HG02970 (cell line): ENCODE results near the gene CDH4.

Experiments
- ATAC-seq: cut with Tn5 transposase; IDR thresholded peaks from one replicate; pipeline ENCODE4 v1.9.1; 2021; ENCODE audit warnings: mild to moderate bottlenecking, moderate library complexity, moderate number of reproducible peaks; ENCODE audit not compliant: unreplicated experiment, low FRiP score

The CDH4 gene

GRCh38 chr20:61812121-61812844 is 560.2 kb downstream of the CDH4 start:
- no peak for ATAC-seq

DNA sequence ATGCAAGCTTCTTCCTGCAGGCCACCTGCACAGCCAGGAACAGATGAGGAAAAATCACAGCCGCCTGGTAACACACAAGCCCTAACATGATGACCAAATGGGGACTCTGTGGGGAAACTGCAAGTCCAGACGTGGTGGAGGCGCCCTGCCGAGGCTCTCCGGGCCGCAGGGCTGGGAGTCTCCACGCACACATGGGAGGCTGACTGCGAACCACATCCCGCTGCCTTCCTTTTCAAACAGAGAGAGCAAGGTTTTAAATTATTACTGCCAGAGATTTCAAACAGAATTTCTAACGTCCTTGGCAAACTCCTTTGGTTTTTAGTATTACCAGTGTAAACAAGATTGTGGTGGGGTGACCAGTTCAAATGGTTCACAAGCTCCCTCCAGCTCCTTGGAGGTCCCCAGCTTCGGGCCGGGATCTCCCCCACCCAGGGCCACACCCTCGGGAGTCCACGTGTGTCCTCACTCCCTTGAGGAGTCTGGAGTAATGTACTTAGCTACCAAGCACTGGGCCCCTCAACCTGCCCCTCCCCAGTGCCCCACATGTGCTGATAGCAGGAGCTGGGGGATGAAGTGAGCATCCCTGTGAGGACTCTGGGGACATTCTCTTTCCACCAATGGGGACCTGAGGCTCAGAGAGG is 560.9 kb downstream of the CDH4 start:
- ATAC-seq = no peak

- no peak for ATAC-seq
These were observed 561.7 kb downstream of the CDH4 start for GRCh38 chr20:61813791-61814190.

GRCh38 chr20:61814244-61814643 is 562.2 kb downstream of the CDH4 start:
- no peak for ATAC-seq

DNA sequence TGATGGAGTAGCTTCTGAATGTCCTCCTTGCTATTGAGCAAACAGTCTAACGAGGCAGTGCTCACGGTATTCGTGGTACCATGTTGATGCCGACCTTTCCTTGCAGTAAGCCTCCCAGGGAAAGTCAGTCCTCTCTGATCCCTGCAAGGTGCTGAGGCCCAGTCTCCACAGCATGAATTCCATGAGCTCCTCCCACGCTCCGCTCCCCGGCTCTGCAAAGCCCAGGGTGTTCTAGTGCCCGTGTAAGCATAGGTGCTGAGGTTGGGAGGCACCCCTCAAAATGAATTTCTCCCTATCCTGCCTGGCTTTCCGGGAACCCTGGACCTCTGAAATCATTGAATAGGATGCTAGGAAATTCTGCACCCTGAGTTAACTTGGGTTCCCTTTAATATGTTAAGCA is 562.7 kb downstream of the CDH4 start:
- no peak for ATAC-seq

DNA sequence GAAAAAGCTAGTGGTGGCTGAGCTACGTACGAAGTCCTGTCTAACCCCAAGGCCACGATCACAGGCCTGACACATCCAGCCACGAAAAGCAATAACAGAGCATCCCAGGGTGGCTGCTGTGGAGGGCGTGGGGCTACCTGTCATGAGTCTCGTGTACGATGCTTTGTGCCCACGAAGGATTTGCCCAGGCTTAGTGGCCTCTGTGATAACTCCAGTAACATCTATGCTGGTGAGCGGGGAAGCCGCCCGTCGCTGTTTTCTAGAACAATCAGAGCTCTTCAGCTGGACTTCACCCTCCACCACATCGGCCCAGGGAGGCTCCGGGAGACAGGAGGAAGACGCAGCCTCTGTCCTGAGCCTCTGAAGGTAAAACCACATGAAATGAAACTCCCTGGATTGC is 563.1 kb downstream of the CDH4 start:
- no peak for ATAC-seq

DNA sequence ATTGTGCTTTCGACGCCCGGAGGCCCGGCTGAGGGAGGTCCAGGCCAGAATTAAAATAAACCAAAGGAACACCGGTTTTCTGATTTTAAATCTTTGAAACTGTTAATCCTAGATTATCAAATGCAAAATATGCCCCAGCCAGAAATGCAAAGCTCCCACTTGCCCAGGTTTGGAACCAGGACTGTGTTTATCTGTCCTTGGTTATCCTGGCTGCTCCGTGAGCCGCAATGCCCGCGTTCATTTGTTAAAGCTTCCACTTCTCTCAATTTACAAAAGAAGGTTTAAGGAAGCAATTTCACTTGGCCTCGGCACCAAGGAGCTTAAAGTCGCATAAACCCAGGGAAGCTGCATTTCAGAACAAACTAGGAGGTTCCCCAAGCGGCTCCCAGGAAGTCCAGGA is 563.6 kb downstream of the CDH4 start:
- no peak for ATAC-seq

- ATAC-seq = no peak
These were observed 564.8 kb downstream of the CDH4 start for GRCh38 chr20:61816606-61817460.

DNA sequence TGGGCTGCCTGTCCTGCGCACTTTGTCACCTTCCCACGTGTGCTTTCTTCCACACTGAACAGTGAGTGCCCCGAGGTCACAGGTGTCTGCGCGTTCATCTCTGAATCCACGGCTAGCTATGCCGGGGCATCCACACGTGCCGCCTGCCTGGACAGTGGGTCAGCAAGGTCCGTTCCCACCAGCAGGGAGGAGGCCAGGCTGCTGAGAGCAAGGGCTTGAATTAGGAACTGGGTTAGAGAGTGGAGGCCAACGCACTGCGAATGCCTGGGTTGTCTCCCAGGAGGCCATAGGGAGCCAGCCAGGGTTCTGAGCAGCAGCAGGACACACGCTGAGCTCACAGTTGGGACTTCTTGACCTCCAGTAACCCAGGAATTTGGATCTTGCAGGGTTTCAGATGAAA is 565.5 kb downstream of the CDH4 start:
- ATAC-seq = no peak

DNA sequence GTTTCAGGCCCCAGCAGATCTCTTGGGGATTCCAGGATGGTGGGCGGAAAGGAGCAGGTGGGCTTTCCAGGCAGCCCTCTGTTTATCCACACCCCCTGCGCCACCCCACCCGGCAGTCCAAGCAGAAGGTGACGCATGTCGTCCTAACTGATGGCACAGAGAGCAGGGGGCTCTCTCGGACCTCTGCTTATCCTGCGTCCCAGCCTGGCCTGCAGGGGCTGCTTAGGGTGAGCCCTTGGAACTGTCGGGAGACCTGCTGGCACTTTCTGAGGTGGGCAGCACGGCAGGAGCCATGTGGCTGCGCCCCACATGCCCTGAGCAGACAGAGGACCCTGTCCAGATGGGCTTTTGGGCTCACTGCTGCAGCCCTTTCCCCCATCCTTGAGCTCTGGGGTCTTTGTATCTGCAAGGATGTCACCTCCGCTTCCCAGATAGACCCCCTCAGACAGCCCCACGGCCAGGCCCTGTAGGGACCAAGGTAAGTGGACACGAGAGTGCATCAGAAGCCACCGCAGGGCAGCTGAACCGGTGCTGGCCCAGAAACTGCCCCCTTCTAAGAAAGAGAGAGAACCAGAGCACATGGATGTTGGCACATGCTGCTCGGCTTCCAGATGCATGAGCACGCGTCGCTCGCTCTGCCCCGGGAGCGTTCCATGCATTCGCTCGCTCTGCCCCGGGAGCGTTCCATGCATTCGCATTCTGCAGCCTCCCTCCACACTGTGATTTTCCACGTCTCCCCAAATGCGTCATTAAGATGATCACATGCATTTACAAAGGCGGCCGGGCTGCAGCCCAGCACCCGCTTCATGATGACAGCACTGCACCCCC is 566.9 kb downstream of the CDH4 start:
- no peak for ATAC-seq

DNA sequence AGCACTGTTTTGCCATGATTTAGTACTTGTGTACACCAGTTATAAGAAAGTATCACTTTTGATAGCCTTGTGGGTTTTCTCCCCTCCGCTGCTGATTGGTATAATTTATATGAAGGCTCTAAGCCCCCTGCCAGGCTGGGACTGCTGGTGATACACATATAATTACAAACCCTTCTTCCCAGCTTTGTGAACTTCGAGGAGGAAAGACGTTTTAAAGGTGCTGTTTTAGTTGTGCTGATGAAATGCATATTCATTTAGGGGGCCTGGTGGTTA is 567.4 kb downstream of the CDH4 start:
- ATAC-seq = no peak

- ATAC-seq = no peak
These were observed 568.1 kb downstream of the CDH4 start for GRCh38 chr20:61819921-61820825.

GRCh38 chr20:61821735-61822134 is 569.7 kb downstream of the CDH4 start:
- no peak for ATAC-seq

DNA sequence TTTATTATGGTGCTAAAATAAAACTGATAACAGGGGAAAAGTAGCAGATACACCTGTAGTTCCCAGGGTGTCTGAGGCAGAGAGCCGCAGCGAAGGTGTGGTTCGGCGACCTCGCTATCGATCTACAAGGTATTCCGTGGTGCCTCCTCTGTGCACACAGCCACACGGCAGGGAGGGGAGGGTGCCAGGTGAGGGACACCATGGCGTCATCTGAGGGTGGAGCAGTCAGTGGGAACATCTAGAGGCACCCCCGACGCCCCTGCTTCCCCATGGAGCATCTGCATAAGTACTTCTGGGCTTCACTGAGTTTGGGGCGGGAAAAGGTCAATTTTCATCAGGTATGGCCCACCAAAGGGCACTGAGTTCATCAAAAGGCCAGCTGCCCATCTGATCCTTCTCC is 570.3 kb downstream of the CDH4 start:
- no peak for ATAC-seq

GRCh38 chr20:61823242-61823641 is 571.2 kb downstream of the CDH4 start:
- ATAC-seq = no peak

- ATAC-seq = no peak
These were observed 576.8 kb downstream of the CDH4 start for GRCh38 chr20:61828891-61829290.

DNA sequence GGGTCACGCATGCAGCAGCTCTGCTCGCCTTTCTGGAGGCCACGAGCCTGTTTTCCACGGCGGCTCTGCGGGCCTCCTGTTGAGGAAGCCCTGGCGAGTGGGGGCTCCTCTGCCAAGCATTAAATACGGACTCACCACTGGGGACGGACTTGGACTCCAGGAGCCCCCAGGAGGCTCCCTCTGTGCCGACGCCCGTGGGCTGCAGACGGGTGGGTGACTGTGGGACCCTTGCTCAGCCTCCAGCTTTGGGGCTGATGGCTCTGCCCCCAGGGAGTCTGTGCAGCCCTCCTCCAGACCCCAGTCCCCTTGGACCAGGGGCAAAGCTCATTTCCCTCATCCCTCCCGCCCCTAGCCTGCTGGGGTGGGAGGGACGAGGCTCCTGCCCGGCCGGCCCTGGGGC is 577.5 kb downstream of the CDH4 start:
- ATAC-seq = no peak

GRCh38 chr20:61830241-61830930 is 578.3 kb downstream of the CDH4 start:
- no peak for ATAC-seq

- ATAC-seq = no peak
These were observed 578.9 kb downstream of the CDH4 start for GRCh38 chr20:61830991-61831390.
